WTC11 (cell line): Measurements from ENCODE around the gene HHIPL1. TPM values are rescaled to one million over a fixed set of nuclear protein-coding genes. Genes with fewer than 3 reads are reported as not detected.

Source experiments
- ATAC-seq: fragments of 200-7000 bp; cut with Tn5 transposase; 2 replicates; pipeline ENCODE4 v1.10.0; 2021; ENCODE audit warnings: mild to moderate bottlenecking, moderate library complexity
- CTCF ChIA-PET: fragments of 300-600 bp; sonication (Branson Sonifier 250); formaldehyde crosslinking; loops from one replicate; lab custom pipeline; 2021; ENCODE audit warnings: antibody characterized with exemption; lab: Charles Lee
- POLR2A ChIA-PET: fragments of 350-600 bp; sonication (Branson Sonifier 250); formaldehyde crosslinking; loops from one replicate; lab custom pipeline; 2021; ENCODE audit warnings: antibody characterized with exemption; lab: Charles Lee
- DNase-seq: peaks from one replicate; pipeline ENCODE4 v3.0.0; 2021; ENCODE audit warnings: low spot score
- H3K27ac Mint-ChIP-seq: 2 replicates; pipeline ENCODE4 v1.8.0; 2021; ENCODE audit warnings: mixed read lengths
- H3K27me3 Mint-ChIP-seq: 2 replicates; pipeline ENCODE4 v1.8.0; 2021; ENCODE audit warnings: low read depth, mild to moderate bottlenecking, moderate library complexity, mixed read lengths
- H3K36me3 Mint-ChIP-seq: 2 replicates; pipeline ENCODE4 v1.8.0; 2021; ENCODE audit warnings: mixed read lengths
- H3K4me1 Mint-ChIP-seq: 2 replicates; pipeline ENCODE4 v1.8.0; 2022; ENCODE audit warnings: mixed read lengths
- H3K4me3 Mint-ChIP-seq: 2 replicates; pipeline ENCODE4 v1.8.0; 2021; ENCODE audit warnings: mild to moderate bottlenecking, moderate library complexity, mixed read lengths
- H3K9me3 Mint-ChIP-seq: 2 replicates; pipeline ENCODE4 v1.8.0; 2021; ENCODE audit warnings: mixed read lengths
- ATF2 ChIP-seq: sonication (generic); formaldehyde crosslinking; IDR thresholded peaks from 2 replicates; pipeline ENCODE4 v1.8.1; 2022; ENCODE audit warnings: low read depth, missing genetic modification reagents, borderline replicate concordance
- ELF4 ChIP-seq: sonication (generic); formaldehyde crosslinking; IDR thresholded peaks from 2 replicates; pipeline ENCODE4 v1.8.1; 2022; ENCODE audit warnings: low read depth, mild to moderate bottlenecking, moderate library complexity, missing genetic modification reagents
- EMX1 ChIP-seq: fragments of 250-450 bp; sonication (Bioruptor Pico); IDR thresholded peaks from 2 replicates; pipeline ENCODE4 v1.8.0; 2021; ENCODE audit warnings: mild to moderate bottlenecking
- GABPB1 ChIP-seq: sonication (generic); formaldehyde crosslinking; IDR thresholded peaks from 2 replicates; pipeline ENCODE4 v1.8.1; 2023; ENCODE audit warnings: mild to moderate bottlenecking, missing genetic modification reagents
- MLX ChIP-seq: sonication (generic); formaldehyde crosslinking; IDR thresholded peaks from 2 replicates; pipeline ENCODE4 v1.8.1; 2023; ENCODE audit warnings: mild to moderate bottlenecking, missing genetic modification reagents, moderate library complexity
- ZNF219 ChIP-seq: sonication (generic); formaldehyde crosslinking; IDR thresholded peaks from 2 replicates; pipeline ENCODE4 v1.8.0; 2023; ENCODE audit warnings: missing genetic modification reagents, mild to moderate bottlenecking, borderline replicate concordance
- ZNF263 ChIP-seq: sonication (generic); formaldehyde crosslinking; IDR thresholded peaks from 2 replicates; pipeline ENCODE4 v1.8.1; 2022; ENCODE audit warnings: low read depth, mild to moderate bottlenecking, moderate library complexity, missing genetic modification reagents
- ZNF317 ChIP-seq: sonication (generic); formaldehyde crosslinking; IDR thresholded peaks from 2 replicates; pipeline ENCODE4 v1.8.1; 2023; ENCODE audit warnings: low read depth, mild to moderate bottlenecking, moderate library complexity, missing genetic modification reagents, borderline replicate concordance
- ZNF416 ChIP-seq: fragments of 250-450 bp; sonication (Bioruptor Pico); IDR thresholded peaks from 2 replicates; pipeline ENCODE4 v1.9.0; 2021; ENCODE audit warnings: mild to moderate bottlenecking, inconsistent platforms
- ZNF425 ChIP-seq: fragments of 250-450 bp; sonication (Bioruptor Pico); conservative IDR thresholded peaks from 2 replicates; pipeline ENCODE4 v1.9.0; 2021; ENCODE audit warnings: mild to moderate bottlenecking
- ZNF532 ChIP-seq: fragments of 250-450 bp; sonication (Bioruptor Pico); IDR thresholded peaks from 2 replicates; pipeline ENCODE4 v1.9.0; 2021; ENCODE audit warnings: mild to moderate bottlenecking, borderline replicate concordance
- total RNA-seq: library from RNA; stranded (reverse); gene quantifications from 3 replicates; pipeline ENCODE4 v1.2.3, GENCODE V29; 2021
- TF ChIP-seq, protein P1 (sequence below): sonication (generic); formaldehyde crosslinking; IDR thresholded peaks from 2 replicates; pipeline ENCODE4 v1.8.1; 2022; ENCODE audit warnings: missing genetic modification reagents, borderline replicate concordance
- TF ChIP-seq, protein P2 (sequence below): sonication (generic); formaldehyde crosslinking; IDR thresholded peaks from 2 replicates; pipeline ENCODE4 v1.8.0; 2022; ENCODE audit warnings: mild to moderate bottlenecking, missing genetic modification reagents

The HHIPL1 gene
- total RNA-seq, 1 experiment from 2014 or later: 1.5 TPM

- CTCF ChIA-PET: interaction anchor here (0.7 kb wide), 1 partner anchor 13 kb away, joined by 3 read pairs; no protein-coding TSS in a partner anchor
- DNase-seq (no peak), ATAC-seq (no peak)
- Mint-ChIP-seq H3K4me1 (no peaks in the 10 kb centered on the region; the same call in 1 of the 2 replicates), H3K9me3 (no peaks in the 10 kb centered on the region), H3K27me3 (no peaks in the 10 kb centered on the region; the same call in 1 of the 2 replicates), H3K4me3 (no peak overlapping the region), H3K27ac (no peak overlapping the region), H3K36me3 (no peaks in the 10 kb centered on the region)
- no peak for TF ChIP-seq MLX (CRISPR knock-in tag)
- TF ChIP-seq, protein P1, sequence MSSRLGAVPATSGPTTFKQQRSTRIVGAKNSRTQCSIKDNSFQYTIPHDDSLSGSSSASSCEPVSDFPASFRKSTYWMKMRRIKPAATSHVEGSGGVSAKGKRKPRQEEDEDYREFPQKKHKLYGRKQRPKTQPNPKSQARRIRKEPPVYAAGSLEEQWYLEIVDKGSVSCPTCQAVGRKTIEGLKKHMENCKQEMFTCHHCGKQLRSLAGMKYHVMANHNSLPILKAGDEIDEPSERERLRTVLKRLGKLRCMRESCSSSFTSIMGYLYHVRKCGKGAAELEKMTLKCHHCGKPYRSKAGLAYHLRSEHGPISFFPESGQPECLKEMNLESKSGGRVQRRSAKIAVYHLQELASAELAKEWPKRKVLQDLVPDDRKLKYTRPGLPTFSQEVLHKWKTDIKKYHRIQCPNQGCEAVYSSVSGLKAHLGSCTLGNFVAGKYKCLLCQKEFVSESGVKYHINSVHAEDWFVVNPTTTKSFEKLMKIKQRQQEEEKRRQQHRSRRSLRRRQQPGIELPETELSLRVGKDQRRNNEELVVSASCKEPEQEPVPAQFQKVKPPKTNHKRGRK: no peak
- no peak for TF ChIP-seq ELF4 (CRISPR knock-in tag)
- no peak for TF ChIP-seq ATF2 (CRISPR knock-in tag)
- TF ChIP-seq ZNF425: no peak
- TF ChIP-seq ZNF317: no peak
- POLR2A ChIA-PET: no interaction called here
Observed at GRCh38 chr14:99615497-99616157, 29.3 kb upstream of the HHIPL1 start.

GRCh38 chr14:99616832-99617800, 27.8 kb upstream of the HHIPL1 start:
- DNase-seq (no peak), ATAC-seq (no peak)
- TF ChIP-seq, protein P2, sequence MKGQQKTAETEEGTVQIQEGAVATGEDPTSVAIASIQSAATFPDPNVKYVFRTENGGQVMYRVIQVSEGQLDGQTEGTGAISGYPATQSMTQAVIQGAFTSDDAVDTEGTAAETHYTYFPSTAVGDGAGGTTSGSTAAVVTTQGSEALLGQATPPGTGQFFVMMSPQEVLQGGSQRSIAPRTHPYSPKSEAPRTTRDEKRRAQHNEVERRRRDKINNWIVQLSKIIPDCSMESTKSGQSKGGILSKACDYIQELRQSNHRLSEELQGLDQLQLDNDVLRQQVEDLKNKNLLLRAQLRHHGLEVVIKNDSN: no peak
- TF ChIP-seq ZNF416: no peak
- TF ChIP-seq EMX1: no peak
- no peak for TF ChIP-seq ZNF219 (CRISPR knock-in tag)
- no peak for TF ChIP-seq ZNF263
- TF ChIP-seq GABPB1 (CRISPR knock-in tag): no peak
- TF ChIP-seq ZNF532: no peak
- ChIA-PET CTCF (interaction anchor here (0.7 to 2.0 kb wide), 4 partner anchors 11 to 201 kb away, joined by 3 to 6 read pairs (median 4); no protein-coding TSS in a partner anchor), POLR2A (no interaction called here)
- H3K27me3 Mint-ChIP-seq: no peaks in the 10 kb centered on the region; the same call in 1 of the 2 replicates
- H3K27ac Mint-ChIP-seq: no peak overlapping the region
- no peaks in the 10 kb centered on the region for H3K36me3 Mint-ChIP-seq
- no peaks in the 10 kb centered on the region; the same call in 1 of the 2 replicates for H3K4me1 Mint-ChIP-seq
- H3K9me3 Mint-ChIP-seq: no peaks in the 10 kb centered on the region
- H3K4me3 Mint-ChIP-seq: no peak overlapping the region
